ENCODE data around the gene LRPPRC.

GRCh38 chr2:43874776-43875451 lies 120.9 kb downstream of the LRPPRC start:
- TF ChIP-seq CTCF (IDR thresholded peaks at IDR 0.05; ENCODE audit: extremely low read depth in 1 of 2, insufficient read depth in 1 of 2, low read depth in 1 of 2, low read length in 2 of 2) (no peak), JUN (IDR thresholded peaks at IDR 0.05; ENCODE audit: borderline replicate concordance, insufficient read depth, insufficient read length, low read depth) (no peak), POLR2A (IDR thresholded peaks at IDR 0.05; ENCODE audit: low read depth, low read length) (no peak), EZH2 (IDR thresholded peaks at IDR 0.05; ENCODE audit: borderline replicate concordance, low read depth, low read length, severe bottlenecking) (no peak)
